HG03095 (cell line): ENCODE measurements around the gene KRT31.
"Not testable (repeated sequence)": the region's sequence is repeated elsewhere in the genome, so short reads cannot be mapped to it uniquely, and the experiment has no call there.

Experiments
- ATAC-seq: cut with Tn5 transposase; IDR thresholded peaks from one replicate; pipeline ENCODE4 v1.9.1; 2021; ENCODE audit warnings: moderate library complexity; ENCODE audit not compliant: unreplicated experiment

Gene KRT31

GRCh38 chr17:41418116-41418860, 20.9 kb upstream of the KRT31 start:
- ATAC-seq = no peak

- ATAC-seq = no peak
Measured at GRCh38 chr17:41417576-41418015, 20.2 kb upstream of the KRT31 start.

GRCh38 chr17:41417127-41417526, 19.7 kb upstream of the KRT31 start:
- ATAC-seq = no peak

- ATAC-seq = no peak
Measured at GRCh38 chr17:41416479-41416878, 19.1 kb upstream of the KRT31 start.

GRCh38 chr17:41415833-41416335, 18.5 kb upstream of the KRT31 start:
- ATAC-seq = no peak

- ATAC-seq = no peak
Measured at GRCh38 chr17:41415411-41415810, 18.0 kb upstream of the KRT31 start.

GRCh38 chr17:41413982-41414381, 16.6 kb upstream of the KRT31 start:
- no peak for ATAC-seq

GRCh38 chr17:41413353-41413957, 16.0 kb upstream of the KRT31 start:
- no peak for ATAC-seq

- no peak for ATAC-seq
Measured at GRCh38 chr17:41411072-41411840, 13.8 kb upstream of the KRT31 start.

- no peak for ATAC-seq
Measured at GRCh38 chr17:41407226-41407625, 9.8 kb upstream of the KRT31 start.

GRCh38 chr17:41406205-41406604, 8.8 kb upstream of the KRT31 start:
- ATAC-seq = no peak

GRCh38 chr17:41404024-41404671, 6.7 kb upstream of the KRT31 start:
- ATAC-seq = no peak

GRCh38 chr17:41403404-41404023, 6.1 kb upstream of the KRT31 start:
- no peak for ATAC-seq

GRCh38 chr17:41402161-41402560, 4.8 kb upstream of the KRT31 start:
- no peak for ATAC-seq

GRCh38 chr17:41396340-41396739, 1.1 kb downstream of the KRT31 start:
- ATAC-seq = no peak

- ATAC-seq = no peak
Measured at GRCh38 chr17:41395611-41396010, 1.8 kb downstream of the KRT31 start.

- ATAC-seq = not testable (repeated sequence)
Measured at GRCh38 chr17:41395044-41395443, 2.4 kb downstream of the KRT31 start.

GRCh38 chr17:41394254-41394996, 3.0 kb downstream of the KRT31 start:
- ATAC-seq = no peak

GRCh38 chr17:41393826-41394225, 3.6 kb downstream of the KRT31 start:
- no peak for ATAC-seq

- no peak for ATAC-seq
Measured at GRCh38 chr17:41393294-41393693, 4.1 kb downstream of the KRT31 start.
